ENCODE measurements around the gene C12orf54. TPM values are rescaled to one million over a fixed set of nuclear protein-coding genes. Genes with fewer than 3 reads are reported as not detected.
"Not testable (repeated sequence)": the region's sequence is repeated elsewhere in the genome, so short reads cannot be mapped to it uniquely, and the experiment has no call there.

C12orf54 gene
- under 1 TPM in 1 of 3 donors, not detected in 2; 0.64 TPM for total RNA-seq

DNA sequence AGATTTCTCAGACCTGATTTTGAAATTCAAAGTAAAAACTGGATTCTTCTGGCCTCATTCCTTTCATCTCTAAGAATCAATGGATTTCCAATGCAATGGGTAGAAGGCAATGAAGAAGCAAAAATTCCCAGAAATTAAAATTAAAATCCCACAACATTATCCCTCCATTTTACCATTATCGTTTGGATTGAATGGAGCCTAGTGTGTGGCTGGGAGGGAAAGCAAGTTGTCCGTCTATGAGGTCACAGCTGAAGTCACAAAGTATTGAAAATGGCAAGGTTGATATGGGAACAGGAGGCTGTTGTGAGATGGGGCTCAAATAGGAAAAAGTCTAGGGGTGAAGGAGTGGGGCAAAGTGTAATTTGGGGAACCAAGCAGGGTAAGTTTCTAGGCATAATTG lies at the start of gene C12orf54:
C12orf54 (plus strand) TSS at position 301 of the 400 bp plus-strand sequence. CDS start 799 bp downstream, outside the sequence.
- DNase-seq (ENCODE audit: low spot score in 2 of 2), result no peak
- intact Hi-C loops (cut with DNase I; ENCODE audit: low total_unique reads), result no loop called here
- Histone ChIP-seq H3K4me3 (no peak within 1 kb of the TSS), H3K36me3 (no peaks in the 10 kb centered on the region), H3K27me3 (no peaks in the 10 kb centered on the region), H3K27ac (no peak within 1 kb of the TSS), H3K9me3 (no peaks in the 10 kb centered on the region), H3K4me1 (no peaks in the 10 kb centered on the region)
- TF ChIP-seq POLR2A (IDR thresholded peaks at IDR 0.05) (no peak), POLR2AphosphoS5 (IDR thresholded peaks at IDR 0.05) (no peak)
- TF ChIP-seq, protein P1, sequence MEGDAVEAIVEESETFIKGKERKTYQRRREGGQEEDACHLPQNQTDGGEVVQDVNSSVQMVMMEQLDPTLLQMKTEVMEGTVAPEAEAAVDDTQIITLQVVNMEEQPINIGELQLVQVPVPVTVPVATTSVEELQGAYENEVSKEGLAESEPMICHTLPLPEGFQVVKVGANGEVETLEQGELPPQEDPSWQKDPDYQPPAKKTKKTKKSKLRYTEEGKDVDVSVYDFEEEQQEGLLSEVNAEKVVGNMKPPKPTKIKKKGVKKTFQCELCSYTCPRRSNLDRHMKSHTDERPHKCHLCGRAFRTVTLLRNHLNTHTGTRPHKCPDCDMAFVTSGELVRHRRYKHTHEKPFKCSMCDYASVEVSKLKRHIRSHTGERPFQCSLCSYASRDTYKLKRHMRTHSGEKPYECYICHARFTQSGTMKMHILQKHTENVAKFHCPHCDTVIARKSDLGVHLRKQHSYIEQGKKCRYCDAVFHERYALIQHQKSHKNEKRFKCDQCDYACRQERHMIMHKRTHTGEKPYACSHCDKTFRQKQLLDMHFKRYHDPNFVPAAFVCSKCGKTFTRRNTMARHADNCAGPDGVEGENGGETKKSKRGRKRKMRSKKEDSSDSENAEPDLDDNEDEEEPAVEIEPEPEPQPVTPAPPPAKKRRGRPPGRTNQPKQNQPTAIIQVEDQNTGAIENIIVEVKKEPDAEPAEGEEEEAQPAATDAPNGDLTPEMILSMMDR (IDR thresholded peaks at IDR 0.05), result no peak

DNA sequence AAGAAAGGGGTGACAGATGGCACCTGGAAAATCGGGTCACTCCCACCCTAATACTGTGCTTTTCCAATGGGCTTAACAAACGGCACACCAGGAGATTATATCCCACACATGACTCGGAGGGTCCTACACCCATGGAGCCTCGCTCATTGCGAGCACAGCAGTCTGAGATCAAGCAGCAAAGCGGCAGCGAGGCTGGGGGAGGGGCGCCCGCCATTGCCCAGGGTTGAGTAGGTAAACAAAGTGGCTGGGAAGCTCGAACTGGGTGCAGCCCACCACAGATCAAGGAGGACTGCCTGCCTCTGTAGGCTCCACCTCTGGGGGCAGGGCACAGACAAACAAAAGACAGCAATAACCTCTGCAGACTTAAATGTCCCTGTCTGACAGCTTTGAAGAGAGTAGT lies 48.3 kb upstream of the C12orf54 start:
- H3K4me1 ChIP-seq; H3K27ac ChIP-seq; H3K4me3 ChIP-seq; intact Hi-C loops (cut with DNase I; ENCODE audit: low total_unique reads); H3K27me3 ChIP-seq; H3K9me3 ChIP-seq; DNase-seq (ENCODE audit: low spot score in 2 of 2); H3K36me3 ChIP-seq: not testable (repeated sequence)

DNA sequence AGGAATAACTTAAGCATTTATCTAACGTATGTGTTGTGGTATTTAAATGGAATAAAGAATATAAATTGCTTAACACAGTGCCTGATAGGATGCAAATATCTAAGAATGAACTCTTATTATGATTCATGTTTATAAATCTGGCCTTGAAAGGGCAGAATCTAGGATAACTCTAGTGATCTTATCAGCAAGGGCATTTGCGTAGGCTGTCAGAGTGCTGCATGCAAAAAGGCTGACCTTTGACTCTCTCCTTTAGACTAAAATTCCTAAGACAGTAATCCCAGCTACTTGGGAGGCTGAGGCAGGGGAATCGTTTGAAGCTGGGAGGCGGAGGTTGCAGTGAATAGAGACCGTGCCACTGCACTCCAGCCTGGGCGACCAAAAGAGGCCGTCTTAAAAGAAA lies 41.2 kb upstream of the C12orf54 start:
- Histone ChIP-seq H3K4me1 (no peaks in the 10 kb centered on the region), H3K36me3 (no peaks in the 10 kb centered on the region), H3K27me3 (no peaks in the 10 kb centered on the region), H3K4me3 (no peak overlapping the region), H3K27ac (no peak overlapping the region), H3K9me3 (no peaks in the 10 kb centered on the region)
- intact Hi-C loops (cut with DNase I; ENCODE audit: low total_unique reads), result no loop called here
- no peak for TF ChIP-seq POLR2A (IDR thresholded peaks at IDR 0.05)
- TF ChIP-seq, protein P1 (IDR thresholded peaks at IDR 0.05), result no peak
- TF ChIP-seq POLR2AphosphoS5 (IDR thresholded peaks at IDR 0.05), result no peak
- no peak for DNase-seq (ENCODE audit: low spot score in 2 of 2)

DNA sequence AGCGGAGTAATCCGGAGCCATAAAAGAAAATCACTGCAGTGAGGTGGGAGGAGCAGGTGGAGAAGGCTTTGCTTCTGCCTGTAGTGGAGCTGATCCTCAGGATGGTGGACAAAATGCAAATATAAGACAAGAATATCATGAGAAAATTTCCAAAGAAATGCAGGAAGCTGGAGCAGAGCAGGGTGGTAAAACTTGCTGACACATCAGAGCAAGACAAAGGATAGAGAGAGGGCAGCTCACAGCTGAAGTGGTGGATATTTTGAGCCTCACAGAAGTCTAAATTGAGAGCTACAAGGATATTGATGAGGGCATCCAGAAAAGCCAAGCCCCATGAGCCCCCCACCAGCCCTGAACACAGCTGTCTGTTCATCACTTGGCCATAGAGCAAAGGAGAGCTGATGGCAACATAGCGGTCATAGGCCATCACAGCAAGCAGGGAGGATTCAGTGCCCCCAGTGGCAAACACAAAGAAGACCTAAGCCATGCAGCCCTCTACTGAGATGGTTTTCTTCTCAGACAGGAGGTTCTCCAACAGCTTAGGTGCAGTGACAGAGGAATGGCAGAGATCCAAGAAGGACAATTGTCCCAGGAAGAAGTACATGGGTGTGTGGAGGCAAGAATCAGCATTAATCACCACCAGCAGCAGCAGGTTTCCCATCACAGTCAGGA lies 40.0 kb upstream of the C12orf54 start:
- no peak for DNase-seq (ENCODE audit: low spot score in 2 of 2)
- intact Hi-C loops (cut with DNase I; ENCODE audit: low total_unique reads), result no loop called here
- no peak overlapping the region for H3K4me3 ChIP-seq
- H3K36me3 ChIP-seq, result no peaks in the 10 kb centered on the region
- no peaks in the 10 kb centered on the region for H3K27me3 ChIP-seq
- H3K4me1 ChIP-seq, result no peaks in the 10 kb centered on the region
- H3K9me3 ChIP-seq, result no peaks in the 10 kb centered on the region
- TF ChIP-seq POLR2A (IDR thresholded peaks at IDR 0.05), result no peak
- TF ChIP-seq POLR2AphosphoS5 (IDR thresholded peaks at IDR 0.05), result no peak
- TF ChIP-seq, protein P1 (IDR thresholded peaks at IDR 0.05), result no peak
- no peak overlapping the region for H3K27ac ChIP-seq

DNA sequence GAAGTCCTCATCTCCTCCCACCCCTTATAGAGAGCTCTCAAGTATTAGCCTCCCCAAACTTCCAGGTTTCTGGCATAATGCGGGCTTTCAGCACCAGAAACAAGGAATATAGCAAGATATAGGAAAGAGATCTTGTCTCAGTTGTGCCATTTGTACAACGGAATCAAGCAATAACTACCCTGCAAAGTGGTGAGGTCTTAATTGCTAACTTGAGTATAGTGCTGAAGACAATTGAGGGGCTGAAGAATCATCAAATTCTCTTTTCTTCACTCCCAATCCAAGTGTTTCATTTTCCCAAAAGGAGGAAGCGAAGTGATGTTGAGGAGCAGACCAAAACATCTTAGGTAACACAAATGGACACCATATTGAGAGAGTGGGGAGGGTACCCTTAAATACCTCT lies 36.8 kb upstream of the C12orf54 start:
- intact Hi-C loops (cut with DNase I; ENCODE audit: low total_unique reads), result no loop called here
- Histone ChIP-seq H3K36me3 (no peaks in the 10 kb centered on the region), H3K4me1 (no peaks in the 10 kb centered on the region), H3K9me3 (no peaks in the 10 kb centered on the region), H3K27ac (no peak overlapping the region), H3K4me3 (no peak overlapping the region), H3K27me3 (no peaks in the 10 kb centered on the region)
- TF ChIP-seq POLR2AphosphoS5 (IDR thresholded peaks at IDR 0.05), result no peak
- TF ChIP-seq, protein P1 (IDR thresholded peaks at IDR 0.05), result no peak
- TF ChIP-seq POLR2A (IDR thresholded peaks at IDR 0.05), result no peak
- no peak for DNase-seq (ENCODE audit: low spot score in 2 of 2)
